GM21447 (cell line): ENCODE measurements around the gene BNIPL.

Experiments used
- ATAC-seq: cut with Tn5 transposase; IDR thresholded peaks from one replicate; pipeline ENCODE4 v1.9.1; 2021; ENCODE audit not compliant: unreplicated experiment

BNIPL gene

DNA sequence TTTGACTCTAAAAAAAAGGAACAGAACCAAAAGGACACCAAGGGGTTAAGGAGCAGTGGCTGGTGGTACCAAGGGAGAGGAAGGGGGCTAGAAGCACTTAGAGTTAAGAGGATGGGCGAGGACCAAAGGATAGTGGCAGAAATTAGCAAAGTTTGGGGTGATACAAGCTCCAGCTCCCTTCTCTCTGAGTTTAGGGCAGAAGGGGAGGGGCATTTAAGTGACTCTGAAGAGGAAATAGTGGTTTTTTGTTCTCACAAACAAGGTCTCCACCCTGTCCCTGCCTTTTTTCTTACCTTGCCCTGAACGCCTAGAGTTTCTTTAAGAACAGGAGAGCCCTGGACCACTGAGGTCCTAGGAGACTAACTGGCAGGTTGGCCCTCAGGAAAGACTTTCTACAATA is 19.8 kb downstream of the BNIPL start:
- no peak for ATAC-seq

DNA sequence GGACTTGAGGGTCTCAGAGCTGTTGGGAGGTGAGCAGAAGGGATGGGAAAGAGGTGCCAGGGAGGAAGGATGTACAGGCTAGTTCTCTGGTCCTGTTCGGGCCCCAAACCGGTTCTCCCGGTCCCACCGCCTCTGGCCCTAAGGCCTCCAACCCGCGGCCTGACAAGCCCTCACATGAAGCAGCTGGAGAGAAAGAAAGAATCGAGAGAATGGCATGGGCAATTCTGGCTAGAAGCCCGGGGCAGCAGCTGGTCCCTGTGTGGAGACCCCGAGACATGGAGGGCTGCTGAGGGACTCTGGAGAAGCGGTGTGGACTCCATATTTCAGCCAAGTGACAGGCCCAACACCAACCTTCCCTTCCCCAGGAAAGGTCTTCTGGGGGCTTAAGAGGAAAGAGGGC is 22.3 kb downstream of the BNIPL start:
- no peak for ATAC-seq

DNA sequence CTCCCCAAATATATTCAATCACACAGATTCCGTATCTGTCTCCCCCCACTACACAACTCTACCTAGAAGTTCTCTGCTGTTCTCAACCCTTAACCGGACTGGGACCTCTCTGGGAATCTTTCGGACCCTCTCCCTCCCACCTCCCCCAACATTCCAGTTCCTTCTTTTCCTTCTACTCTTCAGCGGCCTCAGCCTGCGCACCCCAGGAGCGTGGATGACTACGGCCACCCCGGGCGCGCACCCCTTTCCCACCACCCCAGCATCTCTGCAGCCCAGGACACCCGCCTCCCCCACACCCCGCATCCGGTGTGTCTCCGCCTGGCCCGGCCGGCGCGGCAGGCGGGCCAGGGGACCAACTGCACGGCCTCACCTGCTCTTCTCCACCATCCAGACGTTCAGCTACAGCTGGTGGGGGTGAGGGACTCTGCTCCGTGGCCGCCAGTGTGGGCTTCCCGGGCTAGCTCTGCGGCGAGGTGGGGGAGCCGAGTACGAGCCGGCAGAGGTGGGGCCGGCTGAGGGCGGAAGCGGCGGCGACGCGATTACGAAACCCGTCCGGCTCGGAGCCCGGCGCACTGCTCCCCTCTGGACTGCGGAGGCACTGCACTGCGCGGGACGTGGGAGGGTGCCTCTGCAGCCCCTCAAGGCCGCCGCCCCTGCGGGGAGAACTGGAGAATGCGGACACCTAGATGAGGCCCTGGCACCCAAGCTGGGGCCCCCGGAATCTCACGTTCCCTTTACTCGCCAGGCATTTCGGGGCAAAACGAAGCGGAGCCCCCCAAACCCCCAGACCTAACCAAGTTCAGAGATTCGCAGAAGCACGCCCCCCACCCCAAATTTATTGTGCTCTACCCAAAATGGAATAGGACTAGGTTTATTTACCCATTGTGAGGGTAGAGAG is 23.0 kb downstream of the BNIPL start, which contains the start of gene CDC42SE1:
Gene CDC42SE1, minus strand, starts transcription at position 514 of the 898 bp plus-strand sequence. CDS start 3,892 bp downstream, outside the sequence.
- peak; percentile 65 for ATAC-seq

DNA sequence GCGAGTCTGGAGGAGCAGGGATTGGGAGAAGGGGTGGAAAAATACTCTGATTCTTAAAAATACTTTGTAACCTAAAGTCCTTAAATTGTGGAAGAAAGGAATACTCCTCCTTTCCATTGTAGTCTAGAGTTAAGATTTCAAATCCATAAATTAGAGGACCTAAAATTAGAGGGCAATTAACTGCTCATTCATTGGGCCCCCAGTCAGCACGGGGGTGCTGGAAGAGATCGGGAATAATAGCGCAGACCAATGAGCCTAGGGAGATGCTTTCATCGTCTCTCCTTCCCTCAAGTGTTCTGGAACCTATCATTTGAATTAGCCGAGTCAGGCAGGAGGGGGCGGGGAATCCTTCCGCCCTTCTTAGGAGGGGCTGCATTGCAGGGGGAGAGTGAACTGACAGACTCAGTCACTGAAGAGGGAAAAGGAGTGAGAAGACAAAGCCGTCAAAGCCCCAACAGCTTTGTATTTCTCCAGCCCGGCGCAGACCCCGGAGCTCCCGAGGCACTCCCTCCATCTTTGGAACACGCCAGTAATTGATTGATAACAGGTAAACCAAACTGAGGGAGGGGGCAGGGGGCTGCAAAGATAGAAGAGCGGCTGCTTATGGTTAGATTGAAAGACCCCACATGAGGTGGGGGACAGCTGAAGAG is 23.7 kb downstream of the BNIPL start, which contains the start of gene MLLT11:
Gene MLLT11, plus strand, starts transcription at position 391 of the 650 bp plus-strand sequence. CDS start 6,828 bp downstream, outside the sequence.
- no peak for ATAC-seq

DNA sequence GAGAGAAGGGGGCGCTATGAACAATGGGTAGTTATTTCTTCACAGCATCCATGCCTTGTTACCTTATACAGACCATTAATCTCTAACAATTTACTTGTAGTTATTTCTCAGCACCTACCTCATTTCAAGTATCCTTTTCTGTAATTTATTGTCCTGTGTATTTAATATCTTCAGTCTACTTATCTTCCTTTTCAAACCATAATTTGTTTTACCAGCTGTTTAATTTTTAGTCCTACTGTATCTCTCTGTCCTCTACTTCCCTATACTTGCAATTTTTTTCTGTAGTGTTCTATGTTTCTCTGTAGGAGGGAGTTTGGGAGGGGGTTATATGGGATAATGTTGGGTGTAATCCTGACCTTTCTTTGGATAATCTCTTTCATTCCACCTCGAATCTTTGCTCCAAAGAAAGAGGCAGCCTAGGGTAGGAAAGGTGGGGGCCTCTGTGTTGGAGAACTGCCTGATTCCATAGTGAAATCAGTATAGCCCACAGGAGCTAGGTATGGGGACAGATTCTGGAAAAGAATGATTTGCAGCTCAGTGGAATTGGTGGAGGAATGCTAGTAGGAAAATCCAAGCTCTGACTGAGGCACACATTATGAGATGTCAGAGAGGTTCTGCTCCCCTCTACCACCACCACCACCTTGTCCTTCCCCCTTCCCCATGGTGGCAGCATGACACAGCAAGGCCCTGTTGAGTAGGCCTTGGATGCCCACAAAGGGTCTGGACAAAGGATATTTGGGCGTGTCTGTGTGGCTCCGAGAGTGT is 24.5 kb downstream of the BNIPL start:
- ATAC-seq: no peak

DNA sequence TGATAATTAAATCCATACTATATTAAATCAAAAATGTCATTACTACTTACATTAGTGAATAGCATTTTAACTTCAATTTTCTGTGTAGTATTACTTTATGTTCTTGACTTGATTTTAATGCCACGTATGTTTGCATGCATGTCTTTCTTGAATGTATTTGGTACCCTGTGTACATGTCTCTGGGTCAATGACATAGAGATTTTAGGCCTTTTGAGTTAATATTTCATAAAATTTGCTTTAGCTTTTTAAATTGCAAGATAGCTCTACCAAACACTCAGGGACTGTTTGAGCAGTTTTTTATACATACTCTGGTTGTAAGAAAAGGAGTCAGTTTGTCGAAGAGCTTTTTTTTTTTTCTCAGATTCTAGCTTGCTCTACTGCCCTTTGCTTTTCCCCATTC is 25.3 kb downstream of the BNIPL start:
- no peak for ATAC-seq

DNA sequence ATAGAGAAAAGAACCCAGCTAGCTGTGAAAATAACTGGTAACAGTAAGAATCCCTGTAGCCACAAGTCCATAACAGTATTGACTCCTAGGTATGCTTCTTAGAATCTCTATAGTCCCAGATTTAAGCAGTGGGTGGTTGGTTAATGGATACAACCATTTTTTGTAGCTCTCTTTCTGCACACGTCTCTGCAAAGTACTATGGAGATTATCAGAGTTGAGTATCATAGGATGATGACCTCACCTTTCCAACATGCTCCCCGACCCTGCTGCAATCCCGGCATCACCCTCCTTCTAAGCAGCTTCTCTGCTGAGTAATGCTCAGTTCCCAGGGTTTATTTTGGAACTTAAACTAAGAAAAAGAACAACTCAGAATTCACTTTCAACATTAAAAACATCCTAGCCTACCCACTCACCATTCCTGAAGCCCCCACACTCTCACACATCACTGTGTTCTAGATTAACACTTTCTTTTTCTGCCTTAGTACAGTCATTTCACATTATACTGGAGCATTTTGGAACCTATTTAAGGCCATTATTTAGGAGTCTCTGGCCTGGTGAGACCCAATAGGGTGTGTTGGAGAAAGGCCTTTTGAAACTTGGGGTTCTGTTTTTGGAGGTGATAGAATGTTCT is 26.5 kb downstream of the BNIPL start:
- no peak for ATAC-seq

DNA sequence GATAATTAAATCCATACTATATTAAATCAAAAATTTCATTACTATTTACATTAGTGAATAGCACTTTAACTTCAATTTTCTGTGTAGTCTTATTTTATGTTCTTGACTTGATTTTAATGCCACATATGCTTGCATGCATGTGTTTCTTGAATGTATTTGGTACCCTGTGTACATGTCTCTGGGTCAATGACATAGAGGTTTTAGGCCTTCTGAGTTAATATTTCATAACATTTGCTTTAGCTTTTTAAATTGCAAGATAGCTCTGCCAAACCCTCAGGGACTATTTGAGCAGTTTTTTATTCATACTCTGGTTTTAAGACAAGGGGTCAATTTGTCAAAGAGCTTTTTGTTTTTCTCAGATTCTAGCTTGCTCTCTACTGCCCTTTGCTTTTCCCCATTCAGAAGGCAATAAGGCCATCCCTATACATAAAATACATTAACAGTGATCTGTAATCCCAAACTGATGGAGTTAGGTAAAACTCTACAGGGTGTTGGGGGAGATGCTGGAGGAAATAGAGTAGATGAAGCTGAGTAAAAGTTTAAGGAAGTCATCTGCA is 28.8 kb downstream of the BNIPL start:
- no peak for ATAC-seq

DNA sequence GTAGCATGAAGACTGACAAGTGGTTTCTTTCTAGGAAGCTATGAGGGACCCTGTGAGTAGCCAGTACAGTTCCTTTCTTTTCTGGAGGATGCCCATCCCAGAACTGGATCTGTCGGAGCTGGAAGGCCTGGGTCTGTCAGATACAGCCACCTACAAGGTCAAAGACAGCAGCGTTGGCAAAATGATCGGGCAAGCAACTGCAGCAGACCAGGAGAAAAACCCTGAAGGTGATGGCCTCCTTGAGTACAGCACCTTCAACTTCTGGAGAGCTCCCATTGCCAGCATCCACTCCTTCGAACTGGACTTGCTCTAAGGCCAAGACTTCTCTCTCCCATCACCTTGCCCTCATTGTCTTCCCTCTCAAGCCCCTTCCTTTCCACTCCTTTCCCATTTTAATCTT is 30.8 kb downstream of the BNIPL start:
- ATAC-seq: no peak

DNA sequence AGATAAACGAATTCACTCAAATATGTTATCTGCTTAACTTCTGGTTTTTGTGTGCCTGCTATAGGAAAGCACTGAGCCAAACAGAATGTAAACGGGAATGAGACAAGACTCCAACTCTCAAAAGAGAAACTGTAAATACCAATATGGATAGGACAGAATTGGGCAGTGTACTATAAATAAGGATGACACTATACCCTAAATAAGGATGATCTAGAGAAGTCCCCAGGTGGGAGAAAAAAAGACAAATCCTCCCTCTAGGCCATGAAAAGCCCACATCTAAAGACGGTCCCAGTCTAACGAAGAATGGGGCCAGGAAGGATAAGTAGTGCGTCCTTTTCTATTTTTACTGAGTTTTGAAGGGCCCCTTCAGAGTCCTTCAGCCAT is 32.7 kb downstream of the BNIPL start:
- ATAC-seq: no peak

DNA sequence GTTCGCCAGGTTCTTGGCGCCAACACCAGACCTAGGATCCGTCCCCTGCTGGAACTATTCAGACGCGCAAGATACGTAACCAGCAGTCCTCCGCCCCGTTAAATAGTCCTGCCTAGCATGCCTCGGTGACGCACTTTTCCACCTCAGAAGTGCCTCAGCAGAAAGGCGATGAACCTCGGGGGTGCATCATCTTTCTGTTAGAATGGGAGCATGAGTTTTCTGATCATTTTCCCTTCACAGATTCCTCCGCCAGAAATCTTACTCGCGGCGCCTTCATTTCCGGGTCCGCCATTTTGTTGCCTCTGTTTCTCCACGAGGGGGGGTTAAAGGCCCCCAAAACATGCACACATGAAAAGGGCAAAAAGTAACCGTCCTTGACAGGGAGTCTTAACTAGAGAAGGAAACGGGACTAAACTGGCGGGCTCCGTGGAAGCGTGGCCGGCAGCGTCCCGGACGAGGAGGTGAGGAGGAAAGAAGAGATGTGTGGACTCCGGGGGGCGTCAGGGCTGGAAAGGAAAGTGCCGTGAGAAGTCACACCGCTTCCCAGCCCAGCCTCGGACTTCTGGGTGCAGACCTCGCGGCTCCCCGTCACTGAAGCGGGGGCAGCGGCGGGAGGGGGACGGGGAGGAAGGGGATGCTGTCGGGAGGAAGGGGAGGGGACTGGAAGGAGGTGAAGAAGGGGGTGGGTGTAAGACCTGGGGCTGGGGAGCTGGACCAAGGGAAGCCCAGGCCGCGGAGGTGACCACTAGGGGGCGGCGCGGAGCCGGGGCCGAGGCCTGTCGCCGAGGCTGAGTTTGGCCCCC is 34.3 kb downstream of the BNIPL start, which contains the start of gene GABPB2:
Gene GABPB2, plus strand, starts transcription at position 288 of the 803 bp plus-strand sequence. CDS start 17,429 bp downstream, outside the sequence.
- ATAC-seq: peak; percentile 76

DNA sequence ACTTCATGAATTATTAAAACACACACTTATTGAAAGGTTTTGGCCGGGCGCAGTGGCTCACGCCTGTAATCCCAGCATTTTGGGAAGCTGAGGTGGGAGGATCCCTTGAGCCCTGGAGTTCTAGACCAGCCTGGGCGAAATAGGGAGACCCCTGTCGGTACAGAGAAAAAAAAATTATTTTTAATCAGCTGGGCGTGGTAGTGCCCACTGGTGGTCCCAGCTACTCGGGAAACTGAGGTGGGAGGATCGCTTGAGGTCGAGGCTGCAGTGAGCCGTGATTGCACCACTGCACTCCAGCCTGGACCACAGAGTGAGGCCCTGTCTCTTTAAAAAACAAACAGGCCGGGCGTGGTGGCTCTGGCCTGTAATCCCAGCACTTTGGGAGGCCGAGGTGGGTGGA is 35.8 kb downstream of the BNIPL start:
- ATAC-seq: no peak

DNA sequence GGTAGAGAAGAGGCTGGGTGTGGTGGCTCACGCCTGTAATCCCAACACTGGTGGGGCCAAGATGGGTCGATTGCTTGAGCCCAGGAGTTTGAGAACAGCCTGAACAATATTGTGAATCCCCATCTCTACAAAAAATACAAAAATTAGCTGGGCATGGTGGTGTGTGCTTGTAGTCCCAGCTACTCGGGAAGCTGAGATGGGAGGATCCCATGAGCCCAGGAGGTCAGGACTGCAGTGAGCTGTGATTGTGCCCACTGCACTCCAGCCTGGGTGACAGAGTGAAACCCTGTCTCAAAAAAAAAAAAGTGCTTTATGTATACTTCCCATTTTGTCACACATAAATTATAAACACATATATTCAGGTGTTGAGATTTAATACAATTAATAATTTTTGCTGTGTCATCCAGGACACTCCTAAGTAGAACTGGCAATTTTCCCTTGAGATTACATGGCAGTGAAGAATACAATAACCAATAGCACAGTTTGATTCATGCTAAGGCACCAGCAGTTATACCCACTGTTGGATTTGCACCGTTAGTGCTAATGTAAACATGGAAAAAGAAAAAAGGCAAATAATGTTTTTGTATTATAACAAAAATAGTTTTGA is 49.7 kb downstream of the BNIPL start:
- no peak for ATAC-seq
